Psoas muscle (tissue), 8 donors: ENCODE results near the gene TM4SF1. TPM values are rescaled to one million over a fixed set of nuclear protein-coding genes. Genes with fewer than 3 reads are reported as not detected.

ENCODE experiments used
- ATAC-seq, 4 donors: fragments of 200-7000 bp; cut with Tn5 transposase; one replicate each; pipeline ENCODE4 v1.9.1; 2020; ENCODE audit warnings: moderate library complexity in 3 of 4, mild to moderate bottlenecking in 2 of 4
- DNase-seq, 2 donors: peaks; one replicate each; pipeline ENCODE4 v3.0.0-alpha.2; 2020
- H3K27ac ChIP-seq: fragments of 200-600 bp; one replicate; pipeline ENCODE4 v1.8.0; 2022
- H3K27me3 ChIP-seq, 3 donors: fragments of 200-600 bp in 1 of 3; one replicate each; pipeline versions ENCODE4 v1.6.1 to v1.8.0; 2013 to 2022; ENCODE audit warnings: low read length in 2 of 3, mild to moderate bottlenecking in 2 of 3, moderate library complexity in 1 of 3; ENCODE audit not compliant: insufficient read depth in 3 of 3
- H3K36me3 ChIP-seq, 2 donors: fragments of 200-600 bp in 1 of 2; one replicate each; pipeline versions ENCODE4 v1.6.1 to v1.8.0; 2013 to 2022; ENCODE audit warnings: low read depth in 1 of 2, mild to moderate bottlenecking in 1 of 2, moderate library complexity in 1 of 2; ENCODE audit not compliant: insufficient read depth in 1 of 2
- H3K4me1 ChIP-seq: fragments of 200-600 bp; one replicate; pipeline ENCODE4 v1.8.0; 2022
- H3K4me3 ChIP-seq: fragments of 200-600 bp; one replicate; pipeline ENCODE4 v1.8.0; 2022; ENCODE audit warnings: mild to moderate bottlenecking
- H3K9me3 ChIP-seq: fragments of 200-600 bp; one replicate; pipeline ENCODE4 v1.8.0; 2022
- WGBS, 3 donors: extraction: QIAGEN DNeasy Blood & Tissue Kit; methylation state at CpG; one replicate each; pipeline versions ENCODE4 v1.1.6 to v1.1.7; 2013; 5-methylcytosine and 5-hydroxymethylcytosine counted together
- intact Hi-C, 2 donors: fragments of 100-400 bp; cut with DNase I; formaldehyde crosslinking; loops; one replicate each; pipeline versions ENCODE4 v1.11.0 to v1.14.2; 2022
- polyA plus RNA-seq, 3 donors: library from polyadenylated mRNA; stranded (reverse); fragments of 200-250 nt; gene quantifications; one replicate each; pipeline ENCODE4 v1.2.3, GENCODE V29; 2013
- total RNA-seq, 4 donors: library from RNA; stranded (reverse); fragmentation: NEBNext Ultra II Directional in 2 of 4; extraction: Animal tissue kit (Norgen Biotek cat#: 25700) in 2 of 4; gene quantifications; one replicate each; pipeline versions ENCODE4 v1.2.1 to v1.2.4, GENCODE V29; 2021 to 2023
- TF ChIP-seq, protein P1 (sequence below): fragments of 200-600 bp; IDR thresholded peaks from one replicate; pipeline ENCODE4 v1.8.0; 2022; ENCODE audit warnings: antibody characterized with exemption
- donor health status: healthy with polysubstance abuse.
- donor health status: DM: no; HTN: no; CAD: no; lungs with moderate emphysema.
- donor health status: Bipolar disorder and iron deficiency.
- donor health status: healthy.
- donor health status: DM: yes; HTN: yes; CAD: no.
- donor health status: DM: no; HTN: no; CAD: no.
- donor health status: DM: no; HTN: no; CAD: no.
- donor health status: DM: yes; HTN: yes; CAD: no.

TM4SF1 gene
- total and polyA plus RNA-seq, 7 donors: 30.7 to 61.1 (median 49.4) TPM

DNA sequence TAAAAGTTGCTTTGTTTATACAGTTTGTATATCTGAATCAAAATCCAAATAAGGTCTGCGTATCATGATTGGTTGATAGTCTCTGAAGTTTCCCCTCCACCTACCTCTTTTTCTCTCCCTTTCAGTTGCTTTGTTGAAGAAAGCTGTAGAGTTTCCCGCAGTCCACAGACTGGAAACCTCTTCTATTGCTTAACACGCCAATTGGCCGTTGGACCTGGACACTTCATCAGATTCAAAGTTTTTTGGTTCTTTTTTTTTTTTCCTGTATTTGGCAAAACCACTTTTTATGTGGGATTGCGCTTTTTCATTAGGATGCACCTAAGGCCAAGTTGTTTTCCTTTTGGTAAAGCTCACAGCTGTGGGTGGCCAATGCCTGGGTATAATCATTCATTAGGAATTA lies 14.5 kb upstream of the TM4SF1 start:
- DNase-seq (no peak), ATAC-seq (no peak)
- 65 to 74% (median 70%) methylated on average over 5 of the region's 5 CpGs for WGBS, 3 donors
- H3K27me3 ChIP-seq: no peaks in the 10 kb centered on the region
- H3K4me1 ChIP-seq: peaks cover 8% of the 10 kb centered on the region
- H3K9me3 ChIP-seq: no peaks in the 10 kb centered on the region
- no peak overlapping the region for H3K4me3 ChIP-seq
- H3K27ac ChIP-seq: no peak overlapping the region
- no peaks in the 10 kb centered on the region for H3K36me3 ChIP-seq
- intact Hi-C loops: loop anchor here (2.0 to 5.0 kb wide), 3 partner anchors 81 to 90 kb away; no protein-coding TSS in a partner anchor
- TF ChIP-seq, protein P1, sequence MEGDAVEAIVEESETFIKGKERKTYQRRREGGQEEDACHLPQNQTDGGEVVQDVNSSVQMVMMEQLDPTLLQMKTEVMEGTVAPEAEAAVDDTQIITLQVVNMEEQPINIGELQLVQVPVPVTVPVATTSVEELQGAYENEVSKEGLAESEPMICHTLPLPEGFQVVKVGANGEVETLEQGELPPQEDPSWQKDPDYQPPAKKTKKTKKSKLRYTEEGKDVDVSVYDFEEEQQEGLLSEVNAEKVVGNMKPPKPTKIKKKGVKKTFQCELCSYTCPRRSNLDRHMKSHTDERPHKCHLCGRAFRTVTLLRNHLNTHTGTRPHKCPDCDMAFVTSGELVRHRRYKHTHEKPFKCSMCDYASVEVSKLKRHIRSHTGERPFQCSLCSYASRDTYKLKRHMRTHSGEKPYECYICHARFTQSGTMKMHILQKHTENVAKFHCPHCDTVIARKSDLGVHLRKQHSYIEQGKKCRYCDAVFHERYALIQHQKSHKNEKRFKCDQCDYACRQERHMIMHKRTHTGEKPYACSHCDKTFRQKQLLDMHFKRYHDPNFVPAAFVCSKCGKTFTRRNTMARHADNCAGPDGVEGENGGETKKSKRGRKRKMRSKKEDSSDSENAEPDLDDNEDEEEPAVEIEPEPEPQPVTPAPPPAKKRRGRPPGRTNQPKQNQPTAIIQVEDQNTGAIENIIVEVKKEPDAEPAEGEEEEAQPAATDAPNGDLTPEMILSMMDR: no peak

DNA sequence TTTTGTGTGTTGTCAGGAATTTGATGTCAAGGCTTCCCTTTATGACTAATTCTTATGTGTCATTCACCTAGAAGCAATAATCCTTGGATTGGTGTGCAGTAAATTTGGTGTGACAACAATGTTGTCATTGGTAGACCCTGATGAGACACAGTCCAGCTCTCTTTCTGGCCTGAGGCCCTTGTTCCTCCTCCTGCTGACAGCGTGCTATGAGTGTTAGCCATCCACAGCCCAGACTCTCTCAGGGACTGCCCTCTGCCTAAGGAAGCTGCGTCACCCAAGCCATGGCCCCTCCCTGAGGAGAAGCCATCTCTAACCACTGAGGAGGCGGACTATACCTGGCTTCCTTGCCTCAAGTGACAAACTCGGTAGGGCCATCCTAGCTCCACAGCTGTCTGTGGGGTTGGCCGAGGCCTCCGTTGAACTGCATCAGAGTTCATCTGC lies 13.3 kb upstream of the TM4SF1 start:
- Histone ChIP-seq H3K27me3 (no peaks in the 10 kb centered on the region), H3K36me3 (no peaks in the 10 kb centered on the region), H3K9me3 (no peaks in the 10 kb centered on the region), H3K27ac (no peak overlapping the region), H3K4me1 (peaks cover 15% of the 10 kb centered on the region), H3K4me3 (no peak overlapping the region)
- TF ChIP-seq, protein P1: no peak
- 88 to 94% (median 92%) methylated on average over 6 of the region's 6 CpGs for WGBS, 3 donors
- intact Hi-C loops: loop anchor here in 1 of 2 donors (5.0 kb wide), 1 partner anchor 92 kb away; no protein-coding TSS in a partner anchor
- ATAC-seq: no peak
- no peak for DNase-seq

DNA sequence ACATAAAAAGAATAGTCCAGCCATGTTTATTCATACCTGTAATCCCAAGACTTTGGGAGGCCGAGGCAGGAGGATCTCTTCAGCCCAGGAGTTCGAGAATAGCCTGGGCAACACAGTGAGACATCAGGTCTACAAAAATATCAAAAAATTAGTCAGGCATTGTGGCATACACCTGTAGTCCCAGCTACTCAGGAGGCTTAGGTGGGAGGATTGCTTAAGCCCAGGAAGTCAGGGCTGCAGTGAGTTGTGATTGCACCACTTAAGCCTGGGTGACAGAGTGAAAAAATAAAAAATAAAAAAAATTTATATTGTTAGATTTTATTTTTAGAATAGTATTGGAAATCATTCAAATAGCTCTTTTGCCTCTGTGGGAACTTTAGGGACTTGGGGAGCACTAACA lies 12.8 kb upstream of the TM4SF1 start:
- WGBS, 3 donors: 96 to 100% (median 98%) methylated on average over 2 of the region's 2 CpGs
- no peak for ATAC-seq
- Histone ChIP-seq H3K27me3 (no peaks in the 10 kb centered on the region), H3K27ac (no peak overlapping the region), H3K4me1 (peaks cover 20% of the 10 kb centered on the region), H3K9me3 (no peaks in the 10 kb centered on the region), H3K4me3 (no peak overlapping the region), H3K36me3 (no peaks in the 10 kb centered on the region)
- DNase-seq: no peak
- intact Hi-C loops: loop anchor here in 1 of 2 donors (5.0 kb wide), 1 partner anchor 92 kb away; no protein-coding TSS in a partner anchor
- TF ChIP-seq, protein P1: no peak

DNA sequence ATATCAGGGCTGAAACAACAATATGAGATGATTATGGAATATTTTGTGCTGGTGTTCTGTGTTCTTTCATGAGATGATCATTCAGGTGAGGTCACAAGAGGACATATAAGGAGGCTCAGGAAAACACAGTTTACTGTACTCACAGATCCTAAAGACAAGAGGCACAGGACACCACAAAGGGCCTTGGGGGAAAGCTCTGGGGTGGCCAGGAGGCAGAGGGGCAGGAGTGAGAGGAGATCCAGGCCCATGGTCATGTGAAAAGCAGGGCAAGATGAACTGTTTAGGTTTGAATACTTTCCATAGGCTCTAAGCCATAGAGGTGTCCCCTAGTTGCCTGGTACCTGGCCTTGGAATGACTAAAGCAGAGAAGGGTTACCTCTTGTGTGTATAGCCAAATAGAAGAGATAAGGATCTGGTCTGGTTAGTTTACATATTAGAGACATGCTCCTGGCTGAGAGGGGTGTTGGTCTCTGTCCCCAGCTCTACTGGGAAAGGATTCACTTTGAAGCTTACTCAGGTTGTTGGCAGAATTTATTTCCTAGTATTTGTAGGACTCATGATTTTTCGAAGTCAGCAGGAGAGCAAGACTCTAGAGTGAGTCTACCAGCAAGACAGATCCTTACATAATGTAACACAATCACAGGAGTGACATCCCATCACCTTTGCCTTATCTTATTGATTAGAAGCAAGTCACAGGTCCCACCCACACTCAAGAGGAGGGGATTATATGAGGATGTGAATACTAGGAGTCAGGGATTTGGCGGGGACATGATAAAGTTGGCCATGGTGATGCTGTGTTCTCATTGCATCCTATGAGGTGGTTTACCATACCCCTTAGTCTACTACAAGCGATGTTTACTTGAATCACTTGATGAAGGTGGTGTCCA lies 11.3 kb upstream of the TM4SF1 start:
- Histone ChIP-seq H3K4me3 (no peak overlapping the region), H3K36me3 (no peaks in the 10 kb centered on the region), H3K27ac (no peak overlapping the region), H3K4me1 (peaks cover 23% of the 10 kb centered on the region), H3K9me3 (no peaks in the 10 kb centered on the region), H3K27me3 (no peaks in the 10 kb centered on the region)
- ATAC-seq (no peak), DNase-seq (no peak)
- intact Hi-C loops: no loop called here
- TF ChIP-seq, protein P1: no peak
- WGBS, 3 donors: 89 to 97% (median 92%) methylated on average over 3 of the region's 3 CpGs
